22Rv1 (cell line): ENCODE measurements around the gene TMEM109.

Experiments used
- ZFX ChIP-seq: fragments of 450-650 bp; IDR thresholded peaks from 2 replicates; pipeline ENCODE4 v1.6.1; 2017; ENCODE audit warnings: antibody characterized with exemption, borderline replicate concordance
- TF ChIP-seq, protein P1 (sequence below): fragments of 450-650 bp; IDR thresholded peaks from 2 replicates; pipeline ENCODE4 v1.5.1; 2017; ENCODE audit warnings: mild to moderate bottlenecking

DNA sequence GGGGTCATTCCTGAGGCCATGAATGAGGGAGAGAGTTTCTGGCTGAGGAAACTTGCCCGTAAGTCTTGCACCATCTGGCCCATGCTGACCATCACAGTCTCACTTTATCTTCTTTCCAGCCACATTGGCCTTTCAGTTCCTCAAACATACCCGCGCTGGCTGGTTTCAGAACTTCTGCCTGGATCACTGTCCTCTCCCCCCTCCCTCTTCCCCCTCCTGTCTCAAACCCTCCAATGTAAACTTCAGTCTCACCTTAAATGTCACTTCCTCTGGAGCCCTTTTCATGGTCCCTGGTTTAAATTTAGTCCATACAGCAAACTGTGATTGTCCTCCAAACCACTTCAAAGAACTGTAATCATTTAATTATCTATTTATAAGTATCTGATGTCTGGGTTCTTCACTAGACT is 3.7 kb upstream of the TMEM109 start:
- TF ChIP-seq, protein P1, sequence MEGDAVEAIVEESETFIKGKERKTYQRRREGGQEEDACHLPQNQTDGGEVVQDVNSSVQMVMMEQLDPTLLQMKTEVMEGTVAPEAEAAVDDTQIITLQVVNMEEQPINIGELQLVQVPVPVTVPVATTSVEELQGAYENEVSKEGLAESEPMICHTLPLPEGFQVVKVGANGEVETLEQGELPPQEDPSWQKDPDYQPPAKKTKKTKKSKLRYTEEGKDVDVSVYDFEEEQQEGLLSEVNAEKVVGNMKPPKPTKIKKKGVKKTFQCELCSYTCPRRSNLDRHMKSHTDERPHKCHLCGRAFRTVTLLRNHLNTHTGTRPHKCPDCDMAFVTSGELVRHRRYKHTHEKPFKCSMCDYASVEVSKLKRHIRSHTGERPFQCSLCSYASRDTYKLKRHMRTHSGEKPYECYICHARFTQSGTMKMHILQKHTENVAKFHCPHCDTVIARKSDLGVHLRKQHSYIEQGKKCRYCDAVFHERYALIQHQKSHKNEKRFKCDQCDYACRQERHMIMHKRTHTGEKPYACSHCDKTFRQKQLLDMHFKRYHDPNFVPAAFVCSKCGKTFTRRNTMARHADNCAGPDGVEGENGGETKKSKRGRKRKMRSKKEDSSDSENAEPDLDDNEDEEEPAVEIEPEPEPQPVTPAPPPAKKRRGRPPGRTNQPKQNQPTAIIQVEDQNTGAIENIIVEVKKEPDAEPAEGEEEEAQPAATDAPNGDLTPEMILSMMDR: no peak
- no peak for TF ChIP-seq ZFX
